GM21423 (cell line): ENCODE measurements around the gene HEATR5A.
"Not testable (repeated sequence)": the region's sequence is repeated elsewhere in the genome, so short reads cannot be mapped to it uniquely, and the experiment has no call there.

Source experiments
- ATAC-seq: cut with Tn5 transposase; IDR thresholded peaks from one replicate; pipeline ENCODE4 v1.9.1; 2021; ENCODE audit warnings: mild to moderate bottlenecking, moderate library complexity; ENCODE audit not compliant: unreplicated experiment

HEATR5A gene

DNA sequence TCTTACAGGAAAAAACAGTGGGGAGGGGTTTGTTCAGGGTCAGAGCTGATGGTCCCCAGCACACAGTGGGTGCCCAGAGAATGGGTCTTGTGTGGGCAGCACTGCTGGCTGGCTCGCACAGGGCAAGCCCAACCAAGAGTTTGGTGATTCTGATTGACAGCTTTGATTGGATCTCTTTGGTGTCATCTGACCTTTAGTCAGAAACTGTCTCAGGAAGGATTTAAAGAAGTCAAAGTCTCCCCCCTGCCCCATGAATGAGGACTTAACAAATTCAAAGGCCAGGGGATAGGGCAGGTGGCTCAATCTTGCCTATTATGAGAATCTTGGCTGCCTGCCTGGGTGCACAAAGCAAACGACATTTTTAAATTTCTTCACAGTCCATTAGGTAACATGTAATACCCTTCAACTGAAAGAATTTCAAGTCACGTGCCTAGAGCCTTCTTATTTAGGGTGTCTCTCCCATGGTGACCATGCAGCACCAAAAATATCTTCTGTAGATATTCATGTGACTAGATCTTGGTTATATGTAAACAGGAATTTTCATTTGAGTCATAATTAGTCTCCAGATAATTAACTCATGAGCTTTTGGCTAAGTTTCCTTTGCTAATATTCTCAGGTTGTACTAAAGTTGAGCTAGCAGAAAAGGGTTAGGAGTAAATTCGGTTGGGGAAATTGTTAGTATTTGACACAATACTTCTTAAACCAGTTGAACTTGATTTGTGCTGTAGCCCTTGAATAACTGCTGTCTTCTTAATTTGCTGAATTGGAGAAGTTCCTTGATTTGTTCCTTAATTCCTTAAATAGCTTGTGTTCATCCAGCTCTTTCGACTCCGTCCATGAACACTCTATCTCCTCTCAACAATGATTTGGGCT lies 158.3 kb downstream of the HEATR5A start:
- ATAC-seq: no peak

DNA sequence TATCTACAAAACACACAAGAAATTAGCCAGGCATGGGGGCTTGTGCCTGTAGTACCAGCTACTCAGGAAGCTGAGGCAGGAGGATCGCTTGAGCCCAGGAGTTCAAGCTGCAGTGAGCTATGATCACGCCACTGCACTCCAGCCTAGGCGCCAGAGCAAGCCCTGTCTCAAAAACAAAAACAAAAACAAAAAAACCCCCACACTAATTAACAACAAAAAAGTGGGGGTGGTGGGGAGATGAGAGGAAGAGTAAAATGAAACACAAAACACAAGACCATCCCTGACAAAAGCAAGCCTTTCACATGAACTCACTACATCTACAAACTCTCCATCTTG lies 158.9 kb downstream of the HEATR5A start:
- no peak for ATAC-seq

DNA sequence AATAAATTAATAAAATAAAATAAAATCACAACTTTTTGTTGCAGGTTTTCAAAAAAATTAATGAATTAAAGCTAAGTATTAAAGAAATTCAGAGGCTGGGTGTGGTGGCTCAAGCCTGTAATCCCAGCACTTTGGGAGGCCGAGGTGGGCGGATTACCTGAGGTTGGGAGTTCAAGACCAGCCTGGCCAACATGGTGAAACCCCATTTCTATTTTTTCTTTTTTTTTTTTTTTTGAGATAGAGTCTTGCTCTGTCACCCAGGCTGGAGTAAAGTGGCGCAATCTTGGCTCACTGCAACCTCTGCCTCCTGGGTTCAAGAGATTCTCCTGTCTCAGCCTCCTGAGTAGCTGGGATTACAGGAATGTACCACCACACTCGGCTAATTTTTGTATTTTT lies 161.3 kb downstream of the HEATR5A start:
- ATAC-seq: not testable (repeated sequence)

DNA sequence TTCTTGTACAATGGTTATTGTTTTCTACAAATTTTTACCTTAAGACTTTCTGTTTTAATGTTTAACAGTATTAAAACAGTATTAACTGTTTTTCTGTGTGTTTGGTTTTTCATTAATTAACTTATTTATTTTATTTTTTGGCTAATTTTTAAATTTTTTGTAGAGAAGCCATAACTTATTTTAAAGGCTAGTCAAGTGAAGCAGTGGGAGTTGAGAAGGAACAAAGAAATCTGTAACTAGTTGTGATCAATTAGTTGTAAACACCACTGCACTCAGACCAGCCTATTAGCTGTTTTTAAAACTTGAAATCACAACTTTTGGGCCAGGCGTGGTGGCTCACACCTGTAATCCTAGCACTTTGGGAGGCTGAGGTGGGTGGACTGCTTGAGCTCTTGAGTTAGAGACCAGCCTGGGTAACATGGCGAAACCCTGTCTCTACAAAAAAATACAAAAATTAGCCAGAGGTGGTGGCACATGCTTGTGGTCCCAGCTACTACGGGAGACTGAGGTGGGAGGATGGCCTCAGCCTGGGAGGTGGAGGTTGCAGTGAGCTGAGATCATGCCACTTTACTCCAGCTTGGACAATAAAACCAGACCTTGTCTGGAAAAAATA lies 161.8 kb downstream of the HEATR5A start:
- no peak for ATAC-seq

DNA sequence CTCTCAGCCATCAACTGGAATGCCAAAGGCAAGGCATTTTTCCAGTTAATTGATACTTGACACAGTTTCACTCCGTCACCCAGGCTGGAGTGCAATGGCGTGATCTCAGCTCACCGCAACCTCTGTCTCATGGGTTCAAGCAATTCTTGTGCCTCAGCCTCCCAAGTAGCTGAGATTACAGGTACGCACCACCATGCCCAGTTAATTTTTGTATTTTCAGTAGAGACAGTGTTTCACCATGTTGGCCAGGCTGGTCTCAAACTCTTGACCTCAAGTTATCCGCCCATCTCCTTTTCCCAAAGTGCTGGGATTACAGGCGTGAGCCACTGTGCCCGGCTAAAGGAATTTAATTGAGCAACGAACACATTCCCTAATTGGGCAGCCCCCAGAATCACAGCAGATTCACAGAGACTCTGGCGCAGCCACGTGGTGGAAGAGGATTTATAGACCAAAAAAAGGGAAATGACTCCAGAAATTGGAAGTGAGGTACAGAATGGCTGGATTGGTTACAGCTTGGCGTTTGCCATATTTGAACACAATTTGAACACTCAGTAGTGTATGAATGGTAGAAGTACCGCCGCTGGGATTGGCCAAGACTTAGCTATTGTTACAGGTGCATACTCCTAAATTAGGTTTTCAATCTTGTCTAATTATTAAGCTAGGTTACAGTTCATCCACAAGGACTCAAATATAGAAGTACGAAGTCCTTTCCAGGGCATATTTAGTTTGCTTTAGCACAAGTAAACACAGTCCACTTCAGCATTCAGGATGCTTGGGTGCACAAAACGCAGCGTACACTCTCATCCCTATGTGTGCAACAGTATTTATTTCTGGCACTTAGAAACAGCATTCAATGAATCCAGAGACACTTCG lies 162.6 kb downstream of the HEATR5A start:
- not testable (repeated sequence) for ATAC-seq

DNA sequence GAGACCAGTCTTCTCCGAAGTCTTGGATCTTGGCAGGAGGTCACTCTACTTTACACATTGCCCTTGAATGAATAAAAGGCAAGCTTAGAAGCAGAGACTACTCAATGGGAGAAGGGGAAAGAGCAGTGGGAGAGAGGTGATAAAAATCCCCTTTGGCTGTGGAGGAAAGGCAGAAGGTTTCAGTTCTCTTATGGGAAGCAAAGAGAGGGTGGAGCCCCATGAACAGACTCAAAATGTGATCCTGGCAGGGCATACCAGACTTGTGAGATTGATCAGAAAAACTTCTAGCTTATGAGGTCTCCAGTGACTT lies 163.2 kb downstream of the HEATR5A start:
- ATAC-seq: no peak

DNA sequence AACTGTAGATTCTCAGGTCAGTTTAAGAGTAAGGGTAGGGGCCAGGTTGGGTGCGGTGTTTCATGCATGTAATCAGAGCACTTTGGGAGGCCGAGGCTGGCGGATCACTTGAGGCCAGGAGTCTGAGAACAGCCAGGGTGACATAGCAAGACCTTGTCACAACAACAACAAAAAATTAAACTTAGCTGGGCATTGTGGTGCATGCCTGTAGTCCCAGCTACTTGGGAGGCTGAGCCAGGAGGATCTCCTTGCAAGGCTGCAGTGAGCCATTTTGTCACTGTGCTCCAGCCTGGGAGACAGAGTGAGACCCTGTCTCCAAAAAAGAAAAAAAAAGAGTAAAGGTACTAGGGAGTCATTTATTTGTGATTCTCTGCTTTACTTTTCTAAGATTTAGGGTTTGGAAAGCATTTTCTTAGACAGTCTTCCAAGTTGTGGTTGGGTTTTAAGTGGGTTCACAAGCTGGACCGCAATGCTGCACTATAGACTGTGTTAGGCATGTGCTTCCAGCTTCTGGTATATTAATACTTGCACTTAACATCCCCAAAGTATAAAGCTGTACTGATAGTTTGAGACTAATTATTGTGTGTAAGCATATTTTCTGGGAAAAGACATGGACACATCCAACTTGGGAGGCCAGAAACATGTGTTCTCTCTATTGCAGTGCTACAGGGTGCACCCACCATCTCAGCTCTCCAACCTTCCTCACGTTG lies 163.7 kb downstream of the HEATR5A start:
- no peak for ATAC-seq

DNA sequence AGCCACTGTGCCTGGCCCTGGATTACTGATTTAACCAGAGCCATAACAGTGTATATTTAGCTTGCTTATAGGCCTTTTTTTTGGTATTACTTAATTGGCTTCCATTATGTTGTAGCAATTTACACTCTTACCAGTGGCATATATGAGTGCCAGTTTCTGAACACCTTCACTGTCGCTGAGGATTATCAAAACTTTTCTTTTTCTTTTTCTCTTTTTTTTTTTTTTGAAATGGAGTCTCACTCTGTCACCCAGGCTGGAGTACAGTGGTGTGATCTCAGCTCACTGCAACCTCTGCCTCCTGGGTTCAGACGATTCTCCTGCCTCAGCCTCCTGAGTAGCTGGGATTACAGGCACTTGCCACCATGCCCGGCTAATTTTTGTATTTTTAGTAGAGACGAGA lies 164.4 kb downstream of the HEATR5A start:
- not testable (repeated sequence) for ATAC-seq

DNA sequence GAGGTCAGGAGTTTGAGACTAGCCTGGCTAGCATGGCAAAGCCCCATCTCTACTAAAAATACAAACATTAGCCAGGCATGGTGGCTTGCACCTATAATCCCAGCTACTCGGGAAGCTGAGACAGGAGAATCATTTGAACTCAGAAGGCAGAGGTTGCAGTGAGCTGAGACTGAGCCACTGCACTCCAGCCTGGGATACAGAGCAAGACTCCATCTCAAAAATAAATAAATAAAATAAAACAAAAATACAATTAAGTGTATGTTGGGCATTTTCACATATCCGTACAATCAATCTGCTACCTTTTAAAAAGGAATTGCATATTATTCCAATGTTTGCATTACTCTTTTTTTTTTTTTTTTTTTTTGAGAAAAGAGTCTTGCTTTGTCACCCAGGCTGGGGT lies 165.1 kb downstream of the HEATR5A start:
- no peak for ATAC-seq

DNA sequence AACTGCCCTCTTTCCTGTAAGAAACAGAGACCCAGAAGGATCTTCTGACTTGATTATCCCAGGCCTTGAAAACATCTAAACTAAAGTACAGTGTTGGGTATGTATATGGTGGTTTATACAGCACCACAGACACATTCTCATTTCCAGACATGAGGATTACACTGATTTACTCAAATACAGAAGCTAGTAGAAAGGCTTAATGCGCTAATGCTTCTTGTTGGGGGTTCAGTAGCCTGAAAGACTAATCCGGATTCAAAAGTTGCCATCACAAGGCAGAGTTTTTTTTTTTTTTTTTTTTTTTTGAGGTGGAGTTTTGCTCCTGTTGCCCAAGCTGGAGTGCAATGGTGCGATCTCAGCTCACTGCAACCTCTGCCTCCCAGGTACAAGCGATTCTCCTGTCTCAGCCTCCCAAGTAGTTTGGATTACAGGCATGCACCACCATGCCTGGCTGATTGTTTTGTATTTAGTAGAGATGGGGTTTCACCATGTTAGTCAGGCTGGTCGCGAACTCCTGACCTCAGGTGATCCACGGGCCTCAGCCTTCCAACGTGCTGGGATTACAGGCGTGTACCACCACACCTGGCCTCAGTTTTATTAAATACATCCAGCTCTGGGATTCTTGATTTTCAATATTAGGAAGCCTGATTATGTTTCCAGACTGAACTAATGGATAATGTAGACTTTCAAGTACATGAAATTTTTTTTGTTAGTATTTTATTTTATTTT lies 166.4 kb downstream of the HEATR5A start:
- no peak for ATAC-seq

DNA sequence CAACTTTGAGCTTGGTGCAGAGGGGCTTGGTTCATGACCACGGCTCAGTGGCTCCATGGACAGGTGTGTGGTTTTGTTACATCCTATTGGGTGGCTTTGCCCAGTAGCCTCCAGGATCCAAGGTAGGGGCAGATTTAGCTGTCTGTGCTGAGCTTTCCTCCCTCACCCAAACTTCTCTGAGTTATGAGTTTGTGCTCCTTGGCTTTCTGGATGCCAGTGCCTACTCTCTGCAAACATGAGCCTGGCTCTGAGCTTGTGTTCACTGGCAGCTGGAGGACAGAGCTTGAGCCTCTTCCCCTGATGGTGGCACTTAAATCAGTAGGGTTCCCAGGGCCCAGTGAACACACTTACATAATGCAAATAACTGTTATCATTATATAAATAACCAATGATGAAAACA lies 167.5 kb downstream of the HEATR5A start:
- ATAC-seq: no peak

DNA sequence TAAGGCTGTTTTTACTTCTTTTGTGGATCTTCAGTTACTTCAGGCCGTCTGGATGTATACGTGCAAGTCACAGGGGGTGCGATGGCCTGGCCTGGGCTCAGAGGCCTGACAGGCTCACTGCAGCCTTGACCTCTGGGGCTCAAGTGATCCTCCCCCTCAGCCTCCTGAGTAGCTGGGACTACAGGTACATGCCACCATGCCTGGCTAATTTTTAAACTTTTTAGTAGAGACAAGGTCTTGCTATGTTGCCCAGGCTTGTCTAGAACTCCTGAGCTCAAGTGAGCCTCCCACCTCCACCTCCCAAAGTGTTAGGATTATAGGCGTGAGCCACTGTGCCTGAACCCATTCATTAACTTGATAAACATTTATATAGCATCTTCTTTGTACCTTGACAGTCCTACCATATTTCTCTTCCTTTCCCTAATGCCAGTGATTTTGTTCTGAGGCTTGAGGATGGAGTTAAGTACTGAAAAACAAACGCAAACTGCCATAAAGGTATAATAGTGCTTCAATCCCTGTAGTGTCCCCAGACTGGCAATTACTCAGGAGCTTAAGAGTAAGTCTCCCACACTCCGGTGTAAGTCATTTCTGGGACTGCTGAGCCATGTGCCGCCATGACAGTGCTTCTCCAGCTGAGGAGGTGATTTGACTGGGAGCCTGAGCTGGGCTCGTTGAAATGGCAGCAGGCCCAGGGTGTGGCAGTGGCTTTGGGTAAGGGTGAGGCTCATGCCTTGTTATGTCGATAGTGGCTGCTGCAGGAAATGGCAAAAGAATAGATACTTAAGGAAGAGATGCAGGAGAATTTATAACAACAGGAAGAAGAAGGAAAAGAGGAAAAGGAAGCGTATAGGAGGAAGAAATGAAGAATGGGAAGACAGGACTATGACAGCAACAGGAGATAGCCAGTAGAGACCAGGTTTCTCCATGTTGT lies 169.1 kb downstream of the HEATR5A start:
- ATAC-seq: no peak

DNA sequence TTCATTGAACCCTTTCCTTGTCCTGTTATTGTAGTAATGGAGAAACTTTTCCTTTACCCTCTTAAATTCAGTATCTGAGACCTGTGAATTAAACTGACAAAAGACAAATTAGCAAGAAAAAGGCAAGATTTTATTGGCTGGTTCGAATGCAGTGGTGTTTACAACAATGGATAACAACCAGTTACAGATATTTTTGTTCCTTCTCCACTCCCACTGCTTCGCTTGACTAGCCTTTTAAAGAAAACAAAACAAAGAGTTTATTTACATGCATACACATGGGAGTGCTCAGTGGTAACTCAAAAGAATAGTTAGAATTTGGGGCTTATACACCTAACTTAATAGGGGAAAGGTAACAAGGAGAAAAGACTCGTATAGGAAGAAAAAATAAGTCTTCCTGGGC lies 175.7 kb downstream of the HEATR5A start:
- no peak for ATAC-seq

DNA sequence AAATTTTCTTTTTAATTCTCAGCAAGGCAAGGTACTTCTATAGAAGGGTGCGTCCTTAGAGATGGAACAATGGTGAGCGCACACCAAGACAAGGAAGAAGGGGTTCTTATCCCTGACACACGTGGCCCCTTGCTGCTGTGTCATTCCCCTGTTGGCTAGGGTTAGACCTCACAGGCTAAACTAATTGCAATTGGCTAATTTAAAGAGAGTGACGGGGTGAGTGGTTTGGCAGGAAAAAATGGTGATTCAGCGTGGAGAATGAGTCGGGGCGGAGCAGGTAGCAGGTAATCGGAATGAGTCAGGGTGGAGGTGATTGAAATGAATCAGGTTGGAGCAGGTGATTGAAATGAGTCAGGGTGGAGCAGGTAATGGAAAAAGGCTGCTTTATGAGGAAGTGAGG lies 176.5 kb downstream of the HEATR5A start:
- ATAC-seq: no peak

DNA sequence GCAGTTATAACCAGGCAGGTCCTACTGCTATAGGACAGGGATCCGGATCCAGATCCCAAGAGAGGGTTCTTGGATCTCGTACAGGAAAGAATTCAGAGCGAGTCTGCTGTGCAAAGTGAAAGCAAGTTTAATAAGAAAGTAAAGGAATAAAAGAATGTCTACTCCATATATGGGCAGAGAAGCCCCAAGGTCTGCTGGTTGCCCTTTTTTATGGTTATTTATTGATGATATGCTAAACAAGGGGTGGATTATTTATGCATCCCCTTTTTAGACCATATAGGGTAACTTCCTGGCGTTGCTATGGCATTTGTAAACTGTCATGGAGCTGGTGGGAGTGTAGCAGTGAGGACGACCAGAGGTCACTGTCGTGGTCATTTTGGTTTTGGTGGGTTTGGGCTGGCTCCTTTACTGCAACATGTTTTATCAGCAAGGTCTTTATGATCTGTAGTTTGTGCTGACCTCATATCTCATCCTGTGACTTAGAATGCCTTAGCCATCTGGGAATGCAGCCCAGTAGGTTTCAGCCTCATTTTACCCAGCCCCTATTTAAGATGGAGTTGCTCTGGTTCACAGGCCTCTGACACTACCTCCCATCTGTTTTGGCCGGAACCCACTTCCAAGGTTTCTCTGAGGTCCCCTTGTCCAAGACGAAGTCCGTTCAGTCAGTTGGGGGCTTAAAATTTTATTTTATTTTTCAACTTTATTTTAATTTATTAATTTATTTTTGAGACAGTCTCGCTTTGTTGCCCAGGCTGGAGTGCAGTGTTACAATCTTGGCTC lies 178.0 kb downstream of the HEATR5A start:
- not testable (repeated sequence) for ATAC-seq
